ENCODE data around the gene APOL3. TPM values are rescaled to one million over a fixed set of nuclear protein-coding genes. Genes with fewer than 3 reads are reported as not detected.
"Not testable (repeated sequence)": the region's sequence is repeated elsewhere in the genome, so short reads cannot be mapped to it uniquely, and the experiment has no call there.

Gene APOL3
- total RNA-seq, 1 donor, result 10.4 TPM

DNA sequence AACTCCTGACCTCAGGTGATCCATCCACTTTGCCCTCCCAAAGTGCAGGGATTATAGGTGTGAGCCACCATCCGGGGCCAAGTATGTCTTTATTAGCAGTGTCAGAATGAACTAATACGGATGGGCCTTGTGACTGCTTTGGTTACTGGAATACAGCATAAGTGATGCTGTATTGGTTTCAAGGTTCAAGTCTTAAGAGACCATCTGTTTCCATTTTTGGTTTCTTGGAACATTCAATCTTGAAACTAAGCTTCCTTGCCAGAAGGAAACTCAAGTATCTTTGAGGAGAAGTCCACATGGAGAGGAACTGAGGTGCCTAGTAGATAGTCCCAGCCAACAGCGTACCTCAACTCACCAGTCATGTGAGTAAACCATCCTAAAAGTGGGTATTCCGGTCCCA lies 58.8 kb downstream of the APOL3 start:
- no peak for DNase-seq (ENCODE audit: low read depth)
- TF ChIP-seq, protein P1, sequence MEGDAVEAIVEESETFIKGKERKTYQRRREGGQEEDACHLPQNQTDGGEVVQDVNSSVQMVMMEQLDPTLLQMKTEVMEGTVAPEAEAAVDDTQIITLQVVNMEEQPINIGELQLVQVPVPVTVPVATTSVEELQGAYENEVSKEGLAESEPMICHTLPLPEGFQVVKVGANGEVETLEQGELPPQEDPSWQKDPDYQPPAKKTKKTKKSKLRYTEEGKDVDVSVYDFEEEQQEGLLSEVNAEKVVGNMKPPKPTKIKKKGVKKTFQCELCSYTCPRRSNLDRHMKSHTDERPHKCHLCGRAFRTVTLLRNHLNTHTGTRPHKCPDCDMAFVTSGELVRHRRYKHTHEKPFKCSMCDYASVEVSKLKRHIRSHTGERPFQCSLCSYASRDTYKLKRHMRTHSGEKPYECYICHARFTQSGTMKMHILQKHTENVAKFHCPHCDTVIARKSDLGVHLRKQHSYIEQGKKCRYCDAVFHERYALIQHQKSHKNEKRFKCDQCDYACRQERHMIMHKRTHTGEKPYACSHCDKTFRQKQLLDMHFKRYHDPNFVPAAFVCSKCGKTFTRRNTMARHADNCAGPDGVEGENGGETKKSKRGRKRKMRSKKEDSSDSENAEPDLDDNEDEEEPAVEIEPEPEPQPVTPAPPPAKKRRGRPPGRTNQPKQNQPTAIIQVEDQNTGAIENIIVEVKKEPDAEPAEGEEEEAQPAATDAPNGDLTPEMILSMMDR (IDR thresholded peaks at IDR 0.05; ENCODE audit: insufficient read depth, low read depth, low read length), result no peak
- no peak overlapping the region for H3K4me3 ChIP-seq (ENCODE audit: low read depth, low read length)

DNA sequence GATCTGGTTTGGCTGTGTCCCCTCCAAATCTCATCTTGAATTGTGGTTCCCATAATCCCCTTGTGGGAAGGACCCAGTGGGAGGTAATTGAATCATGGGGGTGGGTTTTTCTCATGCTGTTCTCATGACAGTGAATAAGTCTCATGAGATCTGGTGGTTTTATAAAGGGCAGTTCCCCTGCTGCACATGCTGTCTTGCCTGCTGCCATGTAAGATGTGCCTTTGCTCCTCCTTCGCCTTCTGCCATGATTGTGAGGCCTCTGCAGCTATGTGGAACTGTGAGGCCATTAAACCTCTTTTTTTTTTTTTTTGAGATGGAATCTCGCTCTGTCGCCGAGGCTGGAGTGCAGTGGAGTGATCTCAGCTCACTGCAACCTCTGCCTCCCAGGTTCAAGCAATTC lies 59.6 kb downstream of the APOL3 start:
- not testable (repeated sequence) for H3K4me3 ChIP-seq (ENCODE audit: low read depth, low read length); DNase-seq (ENCODE audit: low read depth)

DNA sequence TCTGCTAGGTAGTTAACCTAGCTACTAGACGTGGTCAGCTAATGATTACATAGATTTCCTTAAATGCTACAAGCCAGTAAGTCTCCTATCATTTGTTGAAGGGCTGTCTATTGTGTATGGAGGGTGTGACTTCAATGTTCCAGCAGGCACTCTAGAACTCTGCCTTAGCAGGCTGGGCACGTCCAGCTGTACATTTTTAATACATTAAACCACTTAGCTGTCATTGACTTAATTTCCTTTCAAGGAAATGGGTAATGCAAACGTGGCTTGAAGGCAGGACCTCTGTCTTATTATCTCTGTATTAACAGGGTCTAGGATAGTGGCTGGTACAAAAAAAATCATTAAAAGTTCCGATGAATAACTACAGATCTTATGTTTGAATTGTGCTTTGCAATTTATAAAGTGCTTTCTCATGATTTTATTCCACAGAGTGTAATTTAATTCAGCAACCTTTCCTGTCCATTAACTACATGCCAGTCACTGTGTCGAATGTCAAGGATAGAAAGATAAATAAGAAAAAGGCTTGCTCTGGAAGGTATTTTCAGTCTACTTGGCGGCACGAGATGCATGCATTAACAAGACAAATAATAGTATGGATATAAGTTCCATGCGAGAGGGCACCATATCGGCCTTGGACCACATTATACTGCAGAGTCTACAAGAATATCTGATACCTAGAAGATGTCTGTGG lies 60.3 kb downstream of the APOL3 start:
- TF ChIP-seq, protein P1 (IDR thresholded peaks at IDR 0.05; ENCODE audit: insufficient read depth, low read depth, low read length), result no peak
- DNase-seq (ENCODE audit: low read depth), result no peak
- H3K4me3 ChIP-seq (ENCODE audit: low read depth, low read length), result no peak overlapping the region

DNA sequence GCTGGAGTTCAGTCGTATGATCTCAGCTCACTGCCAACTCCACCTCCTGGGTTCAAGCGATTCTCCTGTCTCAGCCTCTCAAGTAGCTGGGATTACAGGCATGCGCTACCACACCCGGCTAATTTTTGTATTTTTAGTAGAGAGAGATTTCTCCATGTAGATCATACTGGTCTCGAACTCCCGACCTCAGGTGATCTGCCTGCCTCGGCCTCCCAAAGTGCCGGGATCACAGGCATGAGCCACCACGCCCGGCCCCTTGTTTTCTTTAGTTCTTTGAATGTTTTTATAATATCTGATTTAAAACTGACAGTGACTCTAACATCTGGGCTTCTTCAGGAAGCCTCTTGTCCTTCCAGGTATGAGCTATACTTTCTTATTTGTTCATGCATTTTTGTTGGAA lies 61.0 kb downstream of the APOL3 start:
- DNase-seq (ENCODE audit: low read depth); H3K4me3 ChIP-seq (ENCODE audit: low read depth, low read length): not testable (repeated sequence)

DNA sequence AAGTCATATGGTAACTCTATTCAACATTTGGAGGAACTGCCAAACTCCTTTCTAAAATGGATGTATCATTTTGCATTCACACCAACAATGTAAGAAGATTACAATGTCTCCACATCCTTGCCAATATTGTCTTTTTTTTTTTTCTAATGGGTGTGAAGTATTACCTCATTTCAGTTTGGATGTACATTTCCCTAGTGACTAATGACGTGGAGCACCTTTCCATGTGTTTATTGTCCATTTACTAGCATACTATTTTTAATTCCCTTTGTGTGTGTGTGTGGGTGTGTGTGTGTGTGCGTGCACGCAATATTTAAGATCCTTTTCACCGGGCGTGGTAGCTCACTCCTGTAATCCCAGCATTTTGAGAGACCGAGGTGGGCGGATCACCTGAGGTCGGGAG lies 62.7 kb downstream of the APOL3 start:
- DNase-seq (ENCODE audit: low read depth), result no peak
- TF ChIP-seq, protein P1 (IDR thresholded peaks at IDR 0.05; ENCODE audit: insufficient read depth, low read depth, low read length), result no peak
- no peak overlapping the region for H3K4me3 ChIP-seq (ENCODE audit: low read depth, low read length)

DNA sequence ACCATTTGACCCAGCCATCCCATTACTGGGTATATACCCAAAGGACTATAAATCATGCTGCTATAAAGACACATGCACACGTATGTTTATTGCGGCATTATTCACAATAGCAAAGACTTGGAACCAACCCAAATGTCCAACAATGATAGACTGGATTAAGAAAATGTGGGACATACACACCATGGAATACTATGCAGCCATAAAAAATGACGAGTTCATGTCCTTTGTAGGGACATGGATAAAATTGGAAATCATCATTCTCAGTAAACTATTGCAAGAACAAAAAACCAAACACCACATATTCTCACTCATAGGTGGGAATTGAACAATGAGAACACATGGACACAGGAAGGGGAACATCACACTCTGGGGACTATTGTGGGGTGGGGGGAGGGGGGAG lies 69.8 kb downstream of the APOL3 start:
- DNase-seq (ENCODE audit: low read depth); H3K4me3 ChIP-seq (ENCODE audit: low read depth, low read length): not testable (repeated sequence)

Other genes with a start within 250 kb of the APOL3 start
- 160 and 174 TPM in 2 replicates for gene RBFOX2, start 131.9 kb downstream of the APOL3 start, total RNA-seq
- not detected in 2 replicates for gene APOL4, start 41.1 kb upstream of the APOL3 start, total RNA-seq
- 42.5 and 78.2 TPM in 2 replicates for gene APOL2, start 78.8 kb upstream of the APOL3 start, total RNA-seq
- 12.9 and 21.6 TPM in 2 replicates for gene APOL1, start 92.4 kb upstream of the APOL3 start, total RNA-seq
- 1,420 and 1,714 TPM in 2 replicates for gene MYH9, start 227.2 kb upstream of the APOL3 start, total RNA-seq